Measurements from ENCODE around the gene JAKMIP2.
"Not testable (repeated sequence)": the region's sequence is repeated elsewhere in the genome, so short reads cannot be mapped to it uniquely, and the experiment has no call there.

JAKMIP2 gene

DNA sequence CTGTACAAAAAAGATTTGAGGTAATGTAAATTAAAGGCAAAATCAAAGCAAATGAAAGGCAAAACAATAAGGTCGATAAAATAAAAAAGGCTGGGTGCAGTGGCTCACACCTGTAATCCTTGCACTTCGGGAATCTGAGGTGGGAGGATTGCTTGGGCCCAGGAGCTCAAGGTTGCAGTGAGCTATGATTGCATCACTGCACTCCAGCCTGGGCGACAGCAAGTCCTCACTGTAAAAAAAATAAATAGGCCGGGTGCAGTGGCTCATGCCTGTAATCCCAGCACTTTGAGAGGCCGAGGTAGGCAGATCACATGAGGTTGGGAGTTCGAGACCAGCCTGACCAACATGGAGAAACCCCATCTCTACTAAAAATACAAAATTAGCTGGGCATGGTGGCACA, 200.3 kb downstream of the JAKMIP2 start:
- not testable (repeated sequence) for DNase-seq

DNA sequence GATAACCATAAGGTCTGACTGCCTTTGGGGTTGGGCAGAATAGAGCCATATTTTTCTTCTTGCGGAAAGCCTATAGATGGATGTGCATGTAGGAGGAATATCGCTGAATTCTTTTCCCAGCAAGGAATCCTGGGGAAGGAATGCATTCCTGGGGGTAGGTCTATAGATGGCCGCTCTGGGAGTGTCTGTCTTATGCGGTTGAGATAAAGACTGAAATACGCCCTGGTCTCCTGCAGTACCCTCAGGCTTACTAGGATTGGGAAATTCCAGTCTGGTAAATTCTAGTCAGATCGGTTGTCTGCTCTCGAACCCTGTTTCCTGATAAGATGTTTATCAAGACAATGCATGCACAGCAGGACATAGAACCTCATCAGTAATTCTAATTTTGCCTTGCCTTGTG, 202.1 kb downstream of the JAKMIP2 start:
- DNase-seq: not testable (repeated sequence)

DNA sequence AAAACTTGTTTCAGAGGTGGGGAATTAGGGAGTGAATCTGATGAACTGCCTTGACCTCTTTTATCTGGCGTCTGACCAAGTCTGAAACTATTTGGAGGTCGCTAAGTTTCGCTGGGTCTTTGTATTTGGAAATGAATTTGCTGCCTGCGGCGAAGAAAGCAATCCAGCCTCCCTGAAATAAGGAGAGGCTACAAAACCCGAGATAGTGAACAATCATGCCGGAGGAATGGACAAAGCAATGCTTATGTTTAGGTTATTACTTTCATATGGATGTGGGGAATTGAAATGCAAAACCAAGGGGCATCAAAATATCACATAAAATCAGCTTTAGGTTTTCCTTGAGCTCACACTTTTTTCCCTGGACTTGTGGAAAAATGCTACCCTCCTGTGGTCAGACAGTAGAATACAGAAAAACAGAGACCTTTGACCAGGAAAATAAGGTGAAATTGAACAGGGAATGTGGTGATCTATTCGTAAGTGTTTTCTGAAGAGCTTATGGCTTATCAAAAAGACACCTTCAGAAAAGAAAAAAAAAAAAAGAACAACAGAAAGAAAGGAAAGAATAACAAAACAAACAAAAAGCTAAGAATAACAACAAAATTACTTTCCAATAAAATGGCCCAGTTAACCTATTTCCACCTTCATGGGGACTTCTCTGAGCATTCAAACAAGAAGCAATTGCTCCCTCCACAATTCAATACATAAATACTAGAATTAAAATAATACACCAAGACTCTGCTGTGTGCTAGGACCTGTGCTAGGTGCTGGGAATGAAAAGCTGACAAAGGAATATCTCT, 204.1 kb downstream of the JAKMIP2 start:
- peak; percentile 16 to 79 for DNase-seq

GRCh38 chr5:147576646-147577535, 205.6 kb downstream of the JAKMIP2 start:
- DNase-seq: peak in 1 of 2 experiments; percentile 24

- no peak for DNase-seq
Observed at GRCh38 chr5:147575598-147575997, 206.9 kb downstream of the JAKMIP2 start.

- DNase-seq: no peak
Observed at GRCh38 chr5:147573211-147573610, 209.3 kb downstream of the JAKMIP2 start.

DNA sequence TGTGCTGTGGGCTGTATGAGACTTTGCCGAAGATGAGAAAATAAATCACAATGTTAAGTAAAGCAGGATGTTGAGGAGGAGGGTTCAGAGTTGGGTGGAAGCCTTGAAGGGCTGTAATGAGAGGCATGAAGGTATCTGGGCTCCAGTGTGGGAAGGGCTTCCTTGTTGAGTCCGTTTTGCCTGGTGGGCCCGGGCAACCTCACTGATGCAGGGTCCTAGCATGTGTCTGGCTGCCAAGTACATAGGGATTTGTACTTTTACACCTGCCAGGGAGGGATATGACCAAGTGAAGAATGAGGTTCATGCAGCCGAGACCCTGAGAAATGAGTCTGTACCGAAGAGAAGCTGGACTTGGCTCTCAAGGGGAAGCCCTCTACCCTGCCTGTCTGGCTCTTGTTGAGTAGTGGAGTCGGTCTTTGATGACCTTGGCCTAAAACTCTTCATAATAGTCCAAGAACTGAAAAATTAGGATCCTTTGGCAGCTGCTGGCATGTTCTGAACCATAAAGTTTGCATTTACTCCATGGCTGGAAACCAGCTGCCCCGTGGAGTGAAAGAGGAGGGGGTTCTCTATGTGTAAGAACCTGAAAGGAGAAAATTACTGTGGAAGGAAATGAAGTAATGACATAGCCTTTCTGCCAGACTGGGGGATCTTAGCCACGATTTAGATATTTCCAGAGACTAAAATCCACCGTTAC, 213.7 kb downstream of the JAKMIP2 start:
- no peak for DNase-seq

- DNase-seq: peak in 1 of 2 experiments; percentile 22
Observed at GRCh38 chr5:147567917-147568598, 214.5 kb downstream of the JAKMIP2 start.

DNA sequence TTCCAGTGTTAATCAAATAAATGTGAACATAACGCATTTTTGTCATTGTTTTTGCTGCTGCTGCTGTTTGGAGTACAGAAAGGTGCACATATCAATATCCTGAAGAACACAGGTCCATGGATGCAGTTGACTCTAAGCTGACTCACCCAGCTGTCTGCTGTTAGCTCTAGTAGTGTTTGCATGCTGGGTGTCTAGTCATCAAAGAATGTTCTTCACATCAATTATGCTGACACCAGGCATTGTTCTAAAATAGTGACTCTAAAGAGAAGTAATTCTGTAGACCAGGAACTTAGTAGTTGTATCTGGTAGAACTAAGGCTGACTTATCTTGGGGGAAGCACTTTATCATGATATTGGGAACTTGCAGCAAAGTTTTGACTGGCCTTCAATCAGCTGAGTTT, 217.0 kb downstream of the JAKMIP2 start:
- peak in 1 of 2 experiments; percentile 7 for DNase-seq

DNA sequence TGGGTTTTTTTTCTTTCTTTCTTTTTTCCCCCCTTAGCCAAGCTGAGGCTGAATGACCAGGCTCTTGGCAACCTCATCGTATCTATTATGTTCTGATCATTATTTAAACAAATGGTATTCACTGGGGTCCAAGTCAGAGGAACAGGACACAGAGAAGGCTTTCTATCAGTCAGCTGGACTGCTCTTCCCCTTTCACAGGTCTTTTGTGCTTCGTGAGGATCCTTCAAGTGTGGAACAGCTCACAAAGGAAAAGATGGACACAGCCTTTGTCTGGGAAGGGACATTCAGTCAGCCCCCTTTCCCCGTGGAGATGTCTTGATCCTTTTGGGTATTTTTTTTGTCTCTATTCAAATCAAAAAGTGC, 218.4 kb downstream of the JAKMIP2 start:
- no peak for DNase-seq

GRCh38 chr5:147563466-147564123, 218.9 kb downstream of the JAKMIP2 start:
- DNase-seq: no peak

- no peak for DNase-seq
Observed at GRCh38 chr5:147561435-147561834, 221.1 kb downstream of the JAKMIP2 start.

DNA sequence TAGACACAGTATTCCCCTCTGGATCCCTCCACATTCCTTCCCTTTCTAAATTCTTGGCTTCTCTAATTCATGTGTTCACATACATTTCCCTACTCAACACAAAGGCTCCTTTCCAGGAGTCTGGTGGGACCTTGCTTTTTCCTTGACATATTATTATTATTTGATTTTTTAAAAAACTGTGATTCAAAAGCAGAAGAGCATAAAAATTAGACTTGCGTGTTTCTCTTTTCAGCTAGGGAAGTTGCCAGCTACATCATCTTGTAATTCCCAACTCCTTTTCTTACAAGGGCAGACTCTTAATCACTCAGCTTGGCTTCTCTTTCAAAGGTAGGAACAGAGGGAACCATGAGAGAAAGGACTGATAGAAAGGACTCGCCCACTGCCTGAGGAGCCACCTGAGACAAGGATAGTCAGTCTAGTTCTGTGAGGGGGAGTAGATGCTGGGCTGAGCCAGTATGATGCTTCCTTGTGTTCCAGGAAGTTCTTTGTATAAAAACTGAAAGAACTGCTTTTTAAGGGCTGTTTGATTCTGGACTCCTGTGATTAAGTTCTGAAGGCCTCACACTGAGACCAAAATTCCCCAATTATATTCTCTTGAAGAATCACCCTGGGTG, 221.7 kb downstream of the JAKMIP2 start:
- no peak for DNase-seq

- peak in 1 of 2 experiments; percentile 19 for DNase-seq
Observed at GRCh38 chr5:147559749-147560148, 222.8 kb downstream of the JAKMIP2 start.

- DNase-seq: peak in 1 of 2 experiments; percentile 81
Observed at GRCh38 chr5:147558826-147559225, 223.7 kb downstream of the JAKMIP2 start.

DNA sequence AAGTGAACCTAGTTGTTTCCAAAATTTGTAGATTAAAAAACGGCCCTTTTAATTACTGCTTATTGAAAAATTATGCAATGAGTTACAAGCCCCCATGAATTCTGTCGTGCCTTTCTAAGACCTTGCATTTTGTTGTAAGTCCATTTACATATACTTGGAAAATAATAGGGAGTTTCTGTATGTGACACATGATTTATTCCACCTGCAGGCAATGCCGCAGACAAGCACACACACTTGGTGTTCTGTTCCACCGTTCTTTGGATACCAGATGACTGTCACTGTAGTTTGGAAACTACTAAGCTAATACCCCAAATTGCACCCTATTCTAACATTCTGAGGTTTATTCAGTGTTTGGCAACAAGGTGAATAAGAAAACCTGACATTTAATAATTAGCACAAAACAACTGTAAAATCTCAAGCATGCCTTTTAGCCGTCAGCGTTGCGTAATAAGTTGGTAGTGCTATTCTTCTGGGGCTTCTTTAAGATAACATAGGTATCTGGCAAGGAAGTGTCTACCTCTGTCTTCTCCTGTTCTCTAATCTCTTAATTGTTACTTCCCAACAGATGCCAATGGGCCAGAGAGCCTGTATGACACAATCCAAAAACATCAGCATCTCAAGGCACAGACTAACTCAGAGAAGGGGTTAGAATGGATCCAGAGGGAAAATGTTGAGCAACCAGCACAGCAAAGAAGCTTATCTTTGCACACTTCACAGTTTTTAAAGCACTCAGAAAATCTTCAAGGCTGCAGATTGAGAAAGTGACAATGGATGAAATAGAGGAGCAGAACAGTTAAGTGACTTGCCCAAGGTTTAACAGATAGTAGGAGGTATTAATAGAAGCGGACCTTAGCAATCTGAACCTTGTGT, 224.4 kb downstream of the JAKMIP2 start:
- DNase-seq: no peak

DNA sequence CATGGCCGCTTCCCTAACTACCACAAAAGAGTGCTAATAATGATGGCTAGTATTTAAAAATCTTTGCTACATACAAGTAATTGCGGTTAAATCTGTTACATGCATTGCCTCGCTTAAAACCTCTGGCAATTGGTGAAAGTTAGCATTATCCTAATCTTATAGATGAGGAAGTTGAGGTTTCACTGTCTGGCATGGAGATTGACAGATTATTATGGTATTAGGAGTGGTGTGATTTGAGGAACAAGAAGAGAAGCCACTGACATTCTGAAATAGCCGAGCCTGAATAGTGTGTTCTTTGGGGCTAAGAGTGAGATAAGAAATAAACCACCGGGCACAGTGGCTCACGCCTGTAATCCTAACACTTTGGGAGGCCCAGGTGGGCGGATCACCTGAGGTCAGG, 227.4 kb downstream of the JAKMIP2 start:
- no peak for DNase-seq

DNA sequence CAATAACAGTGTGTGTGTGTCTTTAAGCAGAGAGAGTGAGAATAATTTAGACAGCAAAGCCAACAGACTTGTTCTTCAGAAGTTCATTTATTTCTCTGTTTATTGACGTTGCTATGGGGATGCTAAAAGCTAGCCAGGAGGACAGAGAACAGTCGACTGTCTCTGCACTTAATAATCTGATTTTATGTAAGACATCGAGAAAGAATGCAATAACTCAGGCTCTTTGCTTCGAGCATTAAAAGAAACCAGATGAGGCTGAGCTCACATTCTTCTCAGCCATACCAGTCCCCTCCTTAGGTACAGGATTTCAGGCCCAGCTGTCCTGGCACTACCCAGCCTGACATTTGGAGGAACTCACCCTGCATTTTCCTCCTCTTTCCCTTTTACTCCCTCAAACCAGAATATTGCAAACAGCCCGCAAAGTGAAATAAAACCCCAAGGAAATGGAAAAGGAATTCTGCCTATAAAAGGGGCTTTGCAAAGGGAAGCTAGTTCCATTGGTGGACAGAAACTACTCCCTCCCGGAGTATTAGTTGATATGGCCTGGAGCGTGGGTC, 228.2 kb downstream of the JAKMIP2 start:
- DNase-seq: peak in 1 of 2 experiments; percentile 10

DNA sequence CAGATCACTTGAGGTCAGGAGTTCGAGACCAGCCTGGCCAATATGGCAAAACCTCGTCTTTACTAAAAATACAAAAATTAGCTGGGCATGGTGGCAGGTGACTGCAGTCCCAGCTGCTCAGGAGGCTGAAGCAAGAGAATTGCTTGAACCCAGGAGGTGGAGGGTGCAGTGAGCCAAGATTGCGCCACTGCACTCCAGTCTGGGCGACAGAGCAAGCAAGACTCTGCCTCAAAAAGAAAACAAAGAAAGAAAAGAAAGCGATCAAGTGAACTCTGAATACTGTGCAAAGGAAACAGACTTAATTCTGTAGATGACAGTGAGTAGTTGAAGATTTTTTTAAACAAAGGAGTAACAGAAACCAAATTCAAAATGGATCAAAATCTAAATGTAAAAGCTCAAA, 228.7 kb downstream of the JAKMIP2 start:
- not testable (repeated sequence) for DNase-seq

DNA sequence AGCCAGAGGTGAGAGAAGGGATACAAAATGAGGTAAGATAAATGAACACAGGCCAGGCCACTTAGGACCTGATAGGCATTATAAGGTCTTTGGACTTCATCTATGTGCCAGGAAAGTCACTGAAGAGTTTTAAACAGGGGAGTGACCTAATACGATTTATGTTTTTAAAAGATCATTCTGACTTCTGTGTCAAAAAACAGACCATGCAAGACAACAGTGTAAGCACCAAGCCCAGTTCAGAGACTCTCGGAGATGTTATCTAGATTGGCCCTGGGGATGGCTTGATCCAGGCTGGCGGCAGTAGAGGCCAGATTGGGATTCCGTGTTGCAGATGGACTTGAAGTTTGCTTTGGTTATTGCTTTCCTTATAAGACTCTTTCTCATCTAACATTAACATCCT, 229.6 kb downstream of the JAKMIP2 start:
- no peak for DNase-seq
